ENCODE measurements around the gene SYCP1. TPM values are rescaled to one million over a fixed set of nuclear protein-coding genes. Genes with fewer than 3 reads are reported as not detected.

Gene SYCP1
- total and polyA plus RNA-seq, 2 of the 13 experiments (the other 11 are each of a cell fraction or from before 2014, with no cell fraction given), result not detected

- TF ChIP-seq ELF3 (CRISPR knock-in tag; IDR thresholded peaks at IDR 0.05), result no peak
- no peak for TF ChIP-seq ZNF619 (CRISPR knock-in tag; IDR thresholded peaks at IDR 0.05)
- no peak for TF ChIP-seq MAZ (IDR thresholded peaks at IDR 0.05; ENCODE audit: borderline replicate concordance, low read depth, low read length)
- TF ChIP-seq MAZ (CRISPR knock-in tag; IDR thresholded peaks at IDR 0.05; ENCODE audit: low read depth), result no peak
- TF ChIP-seq ZNF883 (CRISPR knock-in tag; IDR thresholded peaks at IDR 0.05; ENCODE audit: not compliant biosample characterization), result no peak
- TF ChIP-seq ZBTB46 (CRISPR knock-in tag; IDR thresholded peaks at IDR 0.05; ENCODE audit: borderline replicate concordance), result no peak
- no peak for TF ChIP-seq TAF15 (IDR thresholded peaks at IDR 0.05; ENCODE audit: low read depth, low read length, poor library complexity, severe bottlenecking)
- TF ChIP-seq MYC (CRISPR knock-in tag; IDR thresholded peaks at IDR 0.05; ENCODE audit: borderline replicate concordance), result no peak
- TF ChIP-seq POGZ (CRISPR knock-in tag; IDR thresholded peaks at IDR 0.05), result peak; percentile 70
- no peak for TF ChIP-seq ZNF670 (CRISPR knock-in tag; IDR thresholded peaks at IDR 0.05; ENCODE audit: borderline replicate concordance)
- no peak for TF ChIP-seq KLF16 (CRISPR knock-in tag; IDR thresholded peaks at IDR 0.05)
- peak; percentile 79 for TF ChIP-seq ZNF12 (CRISPR knock-in tag; IDR thresholded peaks at IDR 0.05)
- no peak for TF ChIP-seq TFE3 (CRISPR knock-in tag; IDR thresholded peaks at IDR 0.05)
- TF ChIP-seq ZNF432 (CRISPR knock-in tag; IDR thresholded peaks at IDR 0.05; ENCODE audit: borderline replicate concordance), result no peak
- no peak for TF ChIP-seq ZBTB25 (CRISPR knock-in tag; IDR thresholded peaks at IDR 0.05)
- TF ChIP-seq PBX2 (CRISPR knock-in tag; IDR thresholded peaks at IDR 0.05), result no peak
- TF ChIP-seq BCL6 (CRISPR knock-in tag; IDR thresholded peaks at IDR 0.05), result no peak; the same call in 1 of the 2 replicates
- TF ChIP-seq AGO1 (IDR thresholded peaks at IDR 0.05; ENCODE audit: low read depth, low read length, poor library complexity, severe bottlenecking), result no peak
- no peak for TF ChIP-seq DNMT3B (CRISPR knock-in tag; conservative IDR thresholded peaks at IDR 0.05)
- TF ChIP-seq KLF9 (CRISPR knock-in tag; IDR thresholded peaks at IDR 0.05; ENCODE audit: low read depth), result no peak
- peak; percentile 60; the same call in 1 of the 2 replicates for TF ChIP-seq FOXP4 (CRISPR knock-in tag; IDR thresholded peaks at IDR 0.05)
- no peak for TF ChIP-seq ZSCAN12 (CRISPR knock-in tag; IDR thresholded peaks at IDR 0.05)
Measured at GRCh38 chr1:115036814-115037507, 182.3 kb downstream of the SYCP1 start (continued).
